Measurements from ENCODE around the gene ACOX2. TPM values are rescaled to one million over a fixed set of nuclear protein-coding genes. Genes with fewer than 3 reads are reported as not detected.

Gene ACOX2
- total and polyA plus RNA-seq, 5 donors from 2014 or later, result not detected

- H3K36me3 ChIP-seq (ENCODE audit: control insufficient read depth, insufficient read depth, low read length), result no peaks in the 10 kb centered on the region
- Mint-ChIP-seq H3K4me1 (no peaks in the 10 kb centered on the region), H3K9me3 (no peaks in the 10 kb centered on the region), H3K36me3 (no peaks in the 10 kb centered on the region), H3K27ac (no peak within 1 kb of the TSS), H3K4me3 (no peak within 1 kb of the TSS), H3K27me3 (peaks cover 31% of the 10 kb centered on the region)
- no peak within 1 kb of the TSS for H3K4me3 ChIP-seq (ENCODE audit: low read depth, low read length)
- H3K27ac ChIP-seq (ENCODE audit: insufficient read depth, low read length, poor library complexity, severe bottlenecking), result no peak within 1 kb of the TSS
- no peak for ATAC-seq (ENCODE audit: low read depth in 2 of 2)
- H3K4me1 ChIP-seq (ENCODE audit: control insufficient read depth, insufficient read depth, low read length, poor library complexity, severe bottlenecking), result no peaks in the 10 kb centered on the region
- no peaks in the 10 kb centered on the region for H3K9me3 ChIP-seq (ENCODE audit: control insufficient read depth in 2 of 2, low read length in 2 of 2)
- DNase-seq, result no peak
- H3K27me3 ChIP-seq (ENCODE audit: control insufficient read depth, insufficient read depth, low read length), result peaks cover 2% of the 10 kb centered on the region
These were observed 40.4 kb upstream of the ACOX2 start, which contains the start of gene FAM107A for GRCh38 chr3:58577269-58577821. Gene FAM107A, minus strand, starts transcription at chr3:58577391. Its CDS starts 7,531 bp downstream, at chr3:58569860.

- Histone ChIP-seq H3K27ac (ENCODE audit: insufficient read depth, low read length, poor library complexity, severe bottlenecking) (no peak overlapping the region), H3K36me3 (ENCODE audit: control insufficient read depth, insufficient read depth, low read length) (no peaks in the 10 kb centered on the region), H3K27me3 (ENCODE audit: control insufficient read depth, insufficient read depth, low read length) (peaks cover 2% of the 10 kb centered on the region), H3K4me1 (ENCODE audit: control insufficient read depth, insufficient read depth, low read length, poor library complexity, severe bottlenecking) (no peaks in the 10 kb centered on the region), H3K9me3 (ENCODE audit: control insufficient read depth in 2 of 2, low read length in 2 of 2) (no peaks in the 10 kb centered on the region), H3K4me3 (ENCODE audit: low read depth, low read length) (no peak overlapping the region)
- no peaks in the 10 kb centered on the region for H3K36me3 Mint-ChIP-seq
- no peak overlapping the region for H3K27ac Mint-ChIP-seq
- H3K4me1 Mint-ChIP-seq, result no peaks in the 10 kb centered on the region
- no peaks in the 10 kb centered on the region for H3K9me3 Mint-ChIP-seq
- no peak overlapping the region for H3K4me3 Mint-ChIP-seq
- H3K27me3 Mint-ChIP-seq, result peaks cover 24% of the 10 kb centered on the region
- DNase-seq (no peak), ATAC-seq (ENCODE audit: low read depth in 2 of 2) (no peak)
These were observed 39.7 kb upstream of the ACOX2 start for GRCh38 chr3:58576716-58577115.

- no peaks in the 10 kb centered on the region for H3K4me1 Mint-ChIP-seq
- no peaks in the 10 kb centered on the region for H3K9me3 Mint-ChIP-seq
- no peak overlapping the region for H3K4me3 Mint-ChIP-seq
- H3K27ac Mint-ChIP-seq, result no peak overlapping the region
- Histone ChIP-seq H3K27me3 (ENCODE audit: control insufficient read depth, insufficient read depth, low read length) (peaks cover 2% of the 10 kb centered on the region), H3K4me1 (ENCODE audit: control insufficient read depth, insufficient read depth, low read length, poor library complexity, severe bottlenecking) (no peaks in the 10 kb centered on the region), H3K27ac (ENCODE audit: insufficient read depth, low read length, poor library complexity, severe bottlenecking) (no peak overlapping the region), H3K36me3 (ENCODE audit: control insufficient read depth, insufficient read depth, low read length) (no peaks in the 10 kb centered on the region), H3K4me3 (ENCODE audit: low read depth, low read length) (no peak overlapping the region), H3K9me3 (ENCODE audit: control insufficient read depth in 2 of 2, low read length in 2 of 2) (no peaks in the 10 kb centered on the region)
- H3K27me3 Mint-ChIP-seq, result peaks cover 19% of the 10 kb centered on the region
- no peaks in the 10 kb centered on the region for H3K36me3 Mint-ChIP-seq
- no peak for DNase-seq
- no peak for ATAC-seq (ENCODE audit: low read depth in 2 of 2)
These were observed 39.1 kb upstream of the ACOX2 start for GRCh38 chr3:58575971-58576652.

- H3K9me3 Mint-ChIP-seq, result no peaks in the 10 kb centered on the region
- no peaks in the 10 kb centered on the region for H3K36me3 ChIP-seq (ENCODE audit: control insufficient read depth, insufficient read depth, low read length)
- no peak overlapping the region for H3K27ac ChIP-seq (ENCODE audit: insufficient read depth, low read length, poor library complexity, severe bottlenecking)
- ATAC-seq (ENCODE audit: low read depth in 2 of 2) (no peak), DNase-seq (no peak)
- no peak overlapping the region for H3K27ac Mint-ChIP-seq
- no peaks in the 10 kb centered on the region for H3K36me3 Mint-ChIP-seq
- no peak overlapping the region for H3K4me3 Mint-ChIP-seq
- H3K4me1 Mint-ChIP-seq, result no peaks in the 10 kb centered on the region
- H3K9me3 ChIP-seq (ENCODE audit: control insufficient read depth in 2 of 2, low read length in 2 of 2), result no peaks in the 10 kb centered on the region
- H3K27me3 Mint-ChIP-seq, result peaks cover 18% of the 10 kb centered on the region
- peaks cover 2% of the 10 kb centered on the region for H3K27me3 ChIP-seq (ENCODE audit: control insufficient read depth, insufficient read depth, low read length)
- no peaks in the 10 kb centered on the region for H3K4me1 ChIP-seq (ENCODE audit: control insufficient read depth, insufficient read depth, low read length, poor library complexity, severe bottlenecking)
- H3K4me3 ChIP-seq (ENCODE audit: low read depth, low read length), result no peak overlapping the region
These were observed 37.7 kb upstream of the ACOX2 start for GRCh38 chr3:58574682-58575081.

GRCh38 chr3:58574106-58574505 is 37.1 kb upstream of the ACOX2 start:
- Mint-ChIP-seq H3K4me1 (peaks cover 0 to under 1% (median 0%) of the 10 kb centered on the region in 4 donors), H3K36me3 (no peaks in the 10 kb centered on the region), H3K27ac (no peak overlapping the region)

GRCh38 chr3:58573640-58574039 is 36.6 kb upstream of the ACOX2 start:
- Histone ChIP-seq H3K4me1 (ENCODE audit: control insufficient read depth, insufficient read depth, low read length, poor library complexity, severe bottlenecking) (peaks cover 3% of the 10 kb centered on the region), H3K27ac (ENCODE audit: insufficient read depth, low read length, poor library complexity, severe bottlenecking) (no peak overlapping the region), H3K4me3 (ENCODE audit: low read depth, low read length) (no peak overlapping the region), H3K9me3 (ENCODE audit: control insufficient read depth in 2 of 2, low read length in 2 of 2) (no peaks in the 10 kb centered on the region), H3K36me3 (ENCODE audit: control insufficient read depth, insufficient read depth, low read length) (no peaks in the 10 kb centered on the region), H3K27me3 (ENCODE audit: control insufficient read depth, insufficient read depth, low read length) (no peaks in the 10 kb centered on the region)
- no peaks in the 10 kb centered on the region for H3K9me3 Mint-ChIP-seq
- ATAC-seq (ENCODE audit: low read depth in 2 of 2) (no peak), DNase-seq (no peak)
- peaks cover 0 to 5% (median under 1%) of the 10 kb centered on the region in 4 donors for H3K4me1 Mint-ChIP-seq
- H3K27ac Mint-ChIP-seq, result no peak overlapping the region
- H3K4me3 Mint-ChIP-seq, result no peak overlapping the region
- H3K27me3 Mint-ChIP-seq, result peaks cover 13% of the 10 kb centered on the region
- no peaks in the 10 kb centered on the region for H3K36me3 Mint-ChIP-seq

More at GRCh38 chr3:58574106-58574505, 37.1 kb upstream of the ACOX2 start:
- Histone ChIP-seq H3K9me3 (ENCODE audit: control insufficient read depth in 2 of 2, low read length in 2 of 2) (no peaks in the 10 kb centered on the region), H3K27me3 (ENCODE audit: control insufficient read depth, insufficient read depth, low read length) (no peaks in the 10 kb centered on the region), H3K4me3 (ENCODE audit: low read depth, low read length) (no peak overlapping the region), H3K27ac (ENCODE audit: insufficient read depth, low read length, poor library complexity, severe bottlenecking) (no peak overlapping the region), H3K4me1 (ENCODE audit: control insufficient read depth, insufficient read depth, low read length, poor library complexity, severe bottlenecking) (no peaks in the 10 kb centered on the region), H3K36me3 (ENCODE audit: control insufficient read depth, insufficient read depth, low read length) (no peaks in the 10 kb centered on the region)
- H3K9me3 Mint-ChIP-seq, result no peaks in the 10 kb centered on the region
- peaks cover 18% of the 10 kb centered on the region for H3K27me3 Mint-ChIP-seq
- DNase-seq (no peak), ATAC-seq (ENCODE audit: low read depth in 2 of 2) (no peak)
- peak overlapping the region in 1 of 4 donors; percentile 40 for H3K4me3 Mint-ChIP-seq

GRCh38 chr3:58572634-58573230 is 35.7 kb upstream of the ACOX2 start:
- no peak for DNase-seq
- Histone ChIP-seq H3K36me3 (ENCODE audit: control insufficient read depth, insufficient read depth, low read length) (no peaks in the 10 kb centered on the region), H3K27me3 (ENCODE audit: control insufficient read depth, insufficient read depth, low read length) (no peaks in the 10 kb centered on the region), H3K4me3 (ENCODE audit: low read depth, low read length) (no peak overlapping the region), H3K27ac (ENCODE audit: insufficient read depth, low read length, poor library complexity, severe bottlenecking) (no peak overlapping the region), H3K9me3 (ENCODE audit: control insufficient read depth in 2 of 2, low read length in 2 of 2) (no peaks in the 10 kb centered on the region), H3K4me1 (ENCODE audit: control insufficient read depth, insufficient read depth, low read length, poor library complexity, severe bottlenecking) (peaks cover 5% of the 10 kb centered on the region)
- H3K27me3 Mint-ChIP-seq, result peaks cover 13% of the 10 kb centered on the region
- peaks cover 0 to 8% (median under 1%) of the 10 kb centered on the region in 4 donors for H3K4me1 Mint-ChIP-seq
- H3K4me3 Mint-ChIP-seq, result no peak overlapping the region
- no peak for ATAC-seq (ENCODE audit: low read depth in 2 of 2)
- no peaks in the 10 kb centered on the region for H3K9me3 Mint-ChIP-seq
- no peaks in the 10 kb centered on the region for H3K36me3 Mint-ChIP-seq
- H3K27ac Mint-ChIP-seq, result no peak overlapping the region
